ENCODE measurements around the gene INHBC.
"Not testable (repeated sequence)": the region's sequence is repeated elsewhere in the genome, so short reads cannot be mapped to it uniquely, and the experiment has no call there.

DNA sequence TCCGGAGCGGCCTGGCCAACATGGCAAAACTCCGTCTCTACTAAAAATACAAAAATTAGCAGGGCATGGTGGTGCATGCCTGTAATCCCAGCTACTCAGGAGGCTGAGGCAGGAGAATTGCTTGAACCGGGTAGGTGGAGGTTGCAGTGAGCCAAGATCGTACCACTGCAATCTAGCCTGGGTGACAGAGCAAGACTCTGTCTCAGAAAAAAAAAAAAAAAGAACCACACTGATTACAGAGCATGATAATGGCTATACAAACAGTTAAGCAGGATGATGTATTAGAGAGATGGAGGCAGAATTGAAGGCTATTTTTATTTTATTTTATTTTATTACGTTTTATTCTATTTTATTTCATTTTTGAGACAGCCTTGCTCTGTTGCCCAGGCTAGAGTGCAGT is 9.8 kb downstream of the INHBC start:
- TF ChIP-seq, protein P1, sequence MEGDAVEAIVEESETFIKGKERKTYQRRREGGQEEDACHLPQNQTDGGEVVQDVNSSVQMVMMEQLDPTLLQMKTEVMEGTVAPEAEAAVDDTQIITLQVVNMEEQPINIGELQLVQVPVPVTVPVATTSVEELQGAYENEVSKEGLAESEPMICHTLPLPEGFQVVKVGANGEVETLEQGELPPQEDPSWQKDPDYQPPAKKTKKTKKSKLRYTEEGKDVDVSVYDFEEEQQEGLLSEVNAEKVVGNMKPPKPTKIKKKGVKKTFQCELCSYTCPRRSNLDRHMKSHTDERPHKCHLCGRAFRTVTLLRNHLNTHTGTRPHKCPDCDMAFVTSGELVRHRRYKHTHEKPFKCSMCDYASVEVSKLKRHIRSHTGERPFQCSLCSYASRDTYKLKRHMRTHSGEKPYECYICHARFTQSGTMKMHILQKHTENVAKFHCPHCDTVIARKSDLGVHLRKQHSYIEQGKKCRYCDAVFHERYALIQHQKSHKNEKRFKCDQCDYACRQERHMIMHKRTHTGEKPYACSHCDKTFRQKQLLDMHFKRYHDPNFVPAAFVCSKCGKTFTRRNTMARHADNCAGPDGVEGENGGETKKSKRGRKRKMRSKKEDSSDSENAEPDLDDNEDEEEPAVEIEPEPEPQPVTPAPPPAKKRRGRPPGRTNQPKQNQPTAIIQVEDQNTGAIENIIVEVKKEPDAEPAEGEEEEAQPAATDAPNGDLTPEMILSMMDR (IDR thresholded peaks at IDR 0.05) = not testable (repeated sequence)
- TF ChIP-seq POLR2A (IDR thresholded peaks at IDR 0.05) = not testable (repeated sequence)

All from testis (tissue), 2 donors.